PC-3 (cell line): ENCODE results near the gene CHKA.

ENCODE experiments used
- CTCF ChIP-seq: fragments of 300-600 bp; sonication (generic); conservative IDR thresholded peaks from 2 replicates; pipeline ENCODE4 v1.5.1; 2017; ENCODE audit warnings: antibody characterized with exemption, low read depth, mild to moderate bottlenecking, low read length
- EZH2 ChIP-seq: fragments of 300-600 bp; sonication (generic); IDR thresholded peaks from one replicate; pipeline ENCODE4 v1.6.1; 2017; ENCODE audit warnings: antibody characterized with exemption, mild to moderate bottlenecking, low read length; ENCODE audit not compliant: unreplicated experiment
- EZH2phosphoT487 ChIP-seq: fragments of 300-600 bp; sonication (generic); IDR thresholded peaks from 2 replicates; pipeline ENCODE4 v1.6.1; 2018; ENCODE audit warnings: mild to moderate bottlenecking, antibody characterized with exemption, low read length, borderline replicate concordance

DNA sequence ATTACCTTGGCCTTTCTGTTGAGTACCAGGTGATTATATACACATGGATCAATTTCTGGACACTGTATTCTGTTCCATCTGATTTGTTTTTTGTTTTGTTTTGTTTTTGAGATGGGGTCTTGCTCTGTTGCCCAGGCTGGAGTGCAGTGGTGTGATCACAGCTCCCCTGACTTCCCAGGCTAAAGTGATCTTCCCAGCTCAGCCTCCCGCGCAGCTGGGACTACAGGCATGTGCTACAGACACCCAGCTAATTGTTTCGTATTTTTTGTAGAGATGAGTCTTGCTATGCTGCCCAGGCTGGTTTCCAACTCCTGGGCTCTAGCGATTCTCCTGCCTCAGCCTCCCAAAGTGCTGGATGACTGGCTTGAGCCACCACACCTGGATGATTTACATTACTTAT, 63.4 kb downstream of the CHKA start:
- TF ChIP-seq CTCF (no peak), EZH2 (no peak), EZH2phosphoT487 (no peak)
